HG03095 (cell line): ENCODE results near the gene FRAT2.
A peak's percentile ranks its signal among the peaks of the same experiment; 100 is the strongest.
"Not testable (repeated sequence)": the region's sequence is repeated elsewhere in the genome, so short reads cannot be mapped to it uniquely, and the experiment has no call there.

ENCODE experiments used
- ATAC-seq: cut with Tn5 transposase; IDR thresholded peaks from one replicate; pipeline ENCODE4 v1.9.1; 2021; ENCODE audit warnings: moderate library complexity; ENCODE audit not compliant: unreplicated experiment

The FRAT2 gene

DNA sequence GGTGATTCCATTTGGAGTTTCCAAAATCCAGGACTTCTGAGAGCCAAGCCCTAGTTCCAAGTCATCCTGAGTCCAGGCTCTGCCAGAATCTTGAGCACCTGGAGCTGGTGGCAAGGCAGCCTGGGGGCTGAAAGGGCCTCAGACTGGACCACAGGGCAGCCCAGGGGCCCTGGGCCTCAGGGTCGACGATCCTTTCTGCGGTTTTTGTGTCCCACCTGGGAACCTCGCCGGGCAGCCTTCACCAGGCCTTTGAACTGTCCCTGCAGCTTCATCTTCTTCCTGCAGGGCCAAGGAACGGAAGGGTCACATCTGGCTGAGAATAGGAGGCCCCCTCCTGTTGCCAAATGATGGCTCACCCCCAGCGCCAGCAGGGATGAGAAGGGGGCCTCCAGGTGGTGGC, 22.4 kb upstream of the FRAT2 start:
- no peak for ATAC-seq

DNA sequence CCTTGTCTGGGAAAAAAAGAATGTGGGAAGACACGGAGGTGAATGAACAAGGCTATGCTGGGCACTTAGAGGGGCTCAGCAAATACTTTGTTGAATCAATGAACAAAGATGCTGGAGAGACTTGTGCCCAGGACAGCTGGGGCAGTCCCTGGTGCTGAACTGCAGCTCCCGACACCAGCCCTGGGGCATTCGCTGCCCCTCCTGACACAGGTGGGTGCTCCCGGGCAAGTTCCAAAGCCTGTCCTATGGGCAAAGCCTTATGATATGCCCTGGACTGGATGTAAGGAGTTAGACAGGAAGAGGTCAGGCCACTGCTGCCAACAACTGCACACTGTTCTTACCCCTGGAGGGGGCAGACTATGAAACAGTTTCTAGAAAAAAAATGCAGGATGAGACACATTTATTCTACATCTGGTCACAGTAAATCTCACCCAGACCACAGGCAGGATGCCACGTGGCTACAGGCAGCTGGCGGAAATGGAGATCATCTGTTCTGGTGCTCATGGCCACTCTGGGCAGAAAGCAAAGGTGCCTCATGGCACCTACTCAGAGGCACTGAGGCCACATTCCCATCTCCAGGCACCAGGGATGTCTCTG, 21.9 kb upstream of the FRAT2 start:
- no peak for ATAC-seq

DNA sequence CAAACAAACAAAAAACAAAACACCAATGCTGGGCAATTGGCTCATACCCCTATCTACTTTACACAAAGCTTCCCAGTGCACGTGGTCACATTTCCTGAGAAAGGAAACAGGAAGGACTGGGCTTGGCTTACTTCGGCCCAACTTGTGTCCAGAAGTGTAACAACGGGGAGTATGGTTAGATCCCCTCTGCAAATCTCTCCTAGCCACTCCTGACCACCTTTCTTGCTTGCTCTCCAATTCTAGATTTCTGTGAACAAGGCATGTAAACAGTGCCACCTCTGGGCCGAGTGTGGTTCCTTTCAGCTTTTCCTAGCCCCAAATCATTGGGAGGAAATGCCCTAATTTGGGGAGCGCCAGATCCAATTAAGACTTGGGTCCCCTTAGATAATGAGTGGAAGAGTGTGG, 21.0 kb upstream of the FRAT2 start:
- no peak for ATAC-seq

DNA sequence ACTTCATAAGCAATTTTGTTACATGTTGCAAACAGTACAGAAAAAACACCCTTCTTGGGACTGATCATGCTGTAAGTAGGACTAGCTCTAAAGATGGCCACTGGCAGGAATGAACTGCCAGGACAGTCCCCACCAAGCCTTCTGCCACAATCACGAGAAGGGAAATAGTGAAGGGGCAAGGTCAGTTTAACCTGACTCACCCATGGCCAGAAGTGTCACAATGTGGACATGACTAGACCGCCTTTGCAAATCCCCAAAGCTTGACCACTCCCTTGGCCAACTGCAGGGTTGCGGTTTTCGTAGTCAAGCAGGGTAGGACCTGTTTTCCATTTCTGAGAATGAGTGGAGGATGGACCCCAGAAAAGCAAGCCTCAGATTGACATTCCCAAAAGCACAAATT, 19.4 kb upstream of the FRAT2 start:
- no peak for ATAC-seq

DNA sequence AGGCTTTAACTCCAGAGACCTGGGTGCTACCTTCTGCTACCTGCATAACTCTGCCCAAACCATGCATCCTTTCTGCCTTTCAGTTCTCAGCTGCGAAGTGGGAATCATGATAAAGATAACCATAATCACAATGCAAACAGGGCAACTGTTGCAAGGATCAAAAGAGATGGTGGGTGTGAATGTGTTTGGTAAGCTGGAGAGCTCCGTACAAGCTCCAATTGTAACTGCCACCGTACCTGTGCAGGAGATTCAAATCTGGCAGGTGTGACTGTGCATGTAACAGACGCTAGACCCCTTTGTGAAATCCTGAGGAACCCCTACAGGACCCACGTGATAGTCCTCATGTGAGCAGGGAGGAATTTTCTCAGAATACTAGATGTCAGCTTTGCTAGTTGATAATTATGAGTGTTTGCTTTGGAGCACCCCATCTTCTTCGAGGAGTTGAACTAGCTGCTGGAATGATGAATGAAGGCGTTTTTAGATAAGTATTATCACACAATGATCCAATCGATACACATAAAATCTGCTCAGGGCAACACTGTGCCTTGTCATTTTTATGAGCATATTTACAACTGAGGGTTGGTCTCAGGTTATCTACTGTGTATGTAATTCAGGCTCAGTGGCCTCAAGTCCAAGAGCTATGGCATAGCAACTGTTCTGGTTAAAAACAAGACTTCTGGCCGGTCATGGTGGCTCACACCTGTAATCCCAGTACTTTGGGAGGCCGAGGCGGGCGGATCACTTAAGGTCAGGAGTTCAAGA, 15.4 kb upstream of the FRAT2 start:
- ATAC-seq, result no peak

DNA sequence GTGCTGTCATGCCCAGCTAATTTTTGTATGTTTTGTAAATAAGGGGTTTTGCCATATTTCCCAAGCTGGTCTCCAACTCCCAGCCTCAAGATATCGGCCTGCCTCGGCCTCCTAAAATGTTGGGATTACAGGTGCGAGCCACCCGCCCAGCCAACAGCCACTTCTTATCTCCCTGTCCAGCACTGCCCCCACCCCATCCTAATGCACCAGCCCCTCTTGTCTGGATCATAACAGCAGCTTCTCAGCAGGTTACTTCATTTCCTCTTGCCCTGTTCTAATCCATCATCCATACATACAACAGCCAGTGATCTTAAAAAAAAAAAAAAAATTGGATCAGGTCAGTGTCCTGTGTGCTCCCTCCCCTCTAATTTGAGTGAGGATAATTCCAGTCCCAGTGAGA, 12.8 kb upstream of the FRAT2 start:
- no peak for ATAC-seq

DNA sequence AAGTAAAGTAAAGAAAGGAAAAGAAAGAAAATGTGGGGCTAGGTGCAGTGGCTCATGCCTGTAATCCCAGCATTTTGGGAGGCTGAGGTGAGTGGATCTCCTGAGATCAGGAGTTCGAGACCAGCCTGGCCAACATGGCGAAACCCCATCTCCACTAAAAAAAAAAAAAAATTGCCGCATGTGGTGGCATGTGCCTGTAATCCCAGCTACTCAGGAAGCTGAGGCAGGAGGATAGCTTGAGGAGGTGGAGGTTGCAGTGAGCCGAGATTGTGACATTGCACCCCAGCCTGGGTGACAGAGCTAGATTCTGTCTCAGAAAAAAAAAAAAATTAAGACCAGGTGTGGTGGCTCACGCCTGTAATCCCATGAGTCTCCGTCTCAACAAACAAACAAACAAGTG, 9.1 kb upstream of the FRAT2 start:
- not testable (repeated sequence) for ATAC-seq

DNA sequence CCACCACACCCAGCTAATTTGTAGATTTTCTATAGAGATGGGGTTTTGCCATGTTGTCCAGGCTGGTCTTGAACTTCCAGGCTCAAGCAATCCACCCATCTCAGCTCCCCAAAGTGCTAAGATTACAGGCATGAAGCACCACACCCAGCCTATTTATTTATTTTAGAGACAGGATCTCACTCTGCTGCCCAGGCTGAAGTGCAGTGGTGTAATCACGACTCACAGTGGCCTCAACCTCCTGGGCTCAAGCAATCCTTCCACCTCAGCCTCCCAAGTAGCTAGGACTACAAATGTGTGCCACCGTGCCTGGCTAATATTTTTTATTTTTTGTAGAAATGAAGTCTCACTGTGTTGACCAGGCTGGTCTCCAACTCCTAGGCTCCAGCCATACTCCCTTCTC, 6.9 kb upstream of the FRAT2 start:
- ATAC-seq, result no peak

DNA sequence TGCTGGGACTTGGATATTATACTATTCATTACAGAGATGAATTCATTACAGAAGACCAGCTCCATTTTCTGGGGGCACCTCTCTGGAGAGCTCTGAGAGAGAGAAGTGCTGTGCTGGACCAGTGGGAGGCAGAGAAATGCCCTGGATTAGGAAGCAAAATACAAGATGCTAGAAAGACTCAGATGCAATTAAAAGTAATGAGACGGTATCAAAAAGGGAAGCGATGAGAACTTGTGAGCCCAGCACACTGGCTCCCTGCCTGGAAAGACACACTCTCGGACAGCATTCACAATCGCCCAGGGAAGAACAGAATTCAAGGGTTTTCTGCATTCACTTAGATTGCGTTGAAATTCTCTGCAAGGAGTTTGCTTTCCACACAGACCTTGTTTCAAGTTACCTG, 3.5 kb upstream of the FRAT2 start:
- no peak for ATAC-seq

DNA sequence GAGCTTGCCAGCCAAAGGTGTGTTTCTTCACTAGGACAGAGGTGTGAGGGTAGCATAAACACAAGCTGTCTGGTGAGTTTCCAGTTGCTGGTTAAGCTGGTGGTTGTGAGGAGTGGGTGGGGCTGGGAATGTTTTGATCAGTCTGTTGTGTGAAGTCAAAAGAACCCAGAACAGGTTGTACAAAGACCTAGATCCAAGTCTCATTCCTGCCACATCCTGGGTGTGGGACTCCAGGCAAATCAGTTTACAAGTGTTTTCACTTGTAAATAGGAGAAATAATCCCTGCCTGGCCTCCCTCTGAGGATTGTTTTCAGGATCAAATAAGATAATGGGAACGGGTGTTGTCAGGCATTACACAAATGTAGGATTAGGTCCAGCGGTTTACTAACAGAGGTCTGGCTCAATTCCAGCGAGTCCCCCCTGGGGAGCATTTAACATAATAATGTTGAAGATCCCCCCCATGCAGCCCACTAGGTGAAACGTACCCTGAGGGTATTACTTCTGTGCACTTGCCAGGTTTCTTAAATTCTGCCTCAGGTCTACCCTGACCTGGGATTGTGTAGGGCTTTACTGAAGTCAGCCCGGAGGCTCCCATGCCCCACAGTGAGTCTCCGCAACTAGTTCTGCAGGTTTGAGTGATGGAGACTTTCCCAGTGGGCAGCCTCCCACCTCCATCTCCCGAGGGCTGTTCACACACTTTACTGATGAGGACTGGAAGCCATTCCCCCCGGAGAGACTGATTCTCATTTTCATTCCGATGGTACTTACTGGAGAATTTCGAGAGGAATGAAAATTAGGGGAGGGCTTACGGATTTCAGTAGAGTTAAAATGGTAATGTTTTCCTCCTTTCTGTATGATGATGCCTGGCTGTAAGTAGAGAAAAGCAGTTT, 2.7 kb upstream of the FRAT2 start:
- no peak for ATAC-seq

DNA sequence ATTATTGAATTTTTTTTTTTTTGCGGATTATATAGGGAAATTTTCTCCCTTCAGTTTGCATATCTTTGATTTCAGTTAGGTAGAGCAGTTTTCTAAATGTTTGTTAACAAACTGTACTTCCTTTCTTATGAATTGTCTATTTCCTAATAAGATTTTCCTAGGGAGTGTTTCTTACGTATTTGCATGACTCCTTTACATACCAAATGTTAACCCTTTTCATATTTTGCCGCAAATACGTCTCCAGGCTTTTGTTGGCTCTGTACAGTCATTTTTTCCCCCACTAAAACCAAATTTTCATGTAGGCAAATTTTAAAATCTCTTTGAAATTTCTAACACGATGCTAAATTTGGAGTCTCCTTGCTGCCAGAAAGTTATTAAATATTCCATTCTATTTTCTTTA, 1.9 kb upstream of the FRAT2 start:
- no peak for ATAC-seq

DNA sequence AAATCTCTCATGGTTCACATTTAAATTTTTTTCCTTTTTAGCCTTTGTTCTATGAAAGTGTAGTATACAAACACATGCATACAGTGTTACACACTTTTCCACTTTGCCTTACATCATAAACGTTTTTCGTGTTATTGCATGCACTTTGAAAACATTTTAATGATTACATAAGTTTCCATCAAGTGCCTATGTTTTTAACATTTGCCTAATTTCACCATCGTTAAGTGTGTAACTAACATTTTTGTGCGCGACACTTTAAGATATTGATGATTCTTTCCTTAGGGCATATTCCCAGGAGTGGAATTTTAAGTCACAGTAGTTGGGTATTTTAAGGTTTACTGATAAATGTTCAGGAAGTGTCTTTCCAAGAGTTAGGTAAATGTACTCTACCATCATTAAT, 1.5 kb upstream of the FRAT2 start:
- no peak for ATAC-seq

DNA sequence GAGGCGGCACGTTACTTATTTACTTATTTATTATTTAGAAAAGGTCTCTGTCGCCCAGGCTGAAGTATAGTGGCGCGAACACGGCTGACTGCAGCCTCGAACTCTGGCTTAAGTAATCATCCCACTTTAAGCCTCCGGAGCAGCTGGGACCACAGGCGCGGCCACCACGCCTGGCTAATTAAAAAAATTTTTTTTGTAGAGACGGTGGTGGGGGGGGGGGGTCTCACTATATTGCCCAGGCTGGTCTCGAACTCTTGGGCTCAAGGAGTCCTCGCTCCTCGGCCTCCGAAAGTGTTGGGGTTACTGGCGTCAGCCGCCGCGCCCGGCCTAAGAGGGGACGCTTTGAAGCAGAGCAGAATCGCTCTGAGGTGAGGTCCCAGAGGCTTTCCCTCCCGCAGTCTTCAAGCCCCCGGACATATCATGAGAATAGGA, 675 bp upstream of the FRAT2 start:
- ATAC-seq, result no peak

DNA sequence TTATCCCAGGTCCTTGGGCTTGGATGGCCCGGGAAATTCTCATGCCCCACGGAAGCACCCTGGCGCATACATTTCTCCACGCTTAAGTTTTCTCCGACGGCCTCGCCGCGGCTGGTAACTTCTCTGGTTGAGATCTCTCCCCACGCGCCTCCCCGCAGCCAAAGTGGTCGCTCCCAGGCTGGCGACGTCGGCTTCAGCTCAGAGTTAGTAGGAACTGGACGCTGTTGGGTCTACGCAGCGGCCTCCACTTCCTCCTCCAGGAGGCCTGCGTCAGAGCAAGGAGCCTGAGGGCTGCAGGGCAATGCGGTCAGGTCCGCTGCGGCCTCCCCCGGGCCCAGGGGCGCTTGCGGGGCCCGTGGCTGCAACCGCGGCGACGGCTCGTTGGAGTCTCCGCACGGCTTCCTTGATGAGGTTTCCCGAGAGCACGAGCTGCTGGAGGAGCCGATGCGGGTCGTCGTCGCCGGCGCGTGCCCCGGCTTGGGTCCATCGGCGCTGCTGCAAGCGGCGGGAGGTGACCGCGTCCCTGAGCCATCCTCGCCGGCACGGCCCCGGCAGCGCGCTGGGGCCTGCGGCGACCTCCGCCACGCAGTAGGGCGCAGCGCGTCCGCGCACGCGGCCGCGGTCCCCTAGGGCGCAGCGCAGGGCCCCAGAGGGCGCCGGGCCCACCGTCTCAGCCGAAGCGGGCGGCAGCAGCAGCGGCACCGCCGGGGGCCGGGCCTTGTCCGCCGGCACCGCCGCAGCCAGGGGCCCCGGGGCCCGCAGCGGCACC, 744 bp downstream of the FRAT2 start:
- peak; percentile 17 for ATAC-seq

DNA sequence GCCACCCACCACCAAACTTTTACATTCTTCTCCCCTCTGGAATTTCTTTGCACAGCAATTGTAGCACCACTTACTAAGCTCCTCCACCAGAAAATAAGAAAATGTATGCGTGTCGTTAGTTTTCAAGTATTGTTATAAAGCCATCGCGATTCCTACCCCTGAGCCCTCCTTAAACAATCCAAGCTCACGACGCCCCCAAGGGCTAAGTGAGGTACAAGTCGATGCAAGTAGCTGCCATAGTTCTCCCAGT, 1.3 kb downstream of the FRAT2 start:
- ATAC-seq, result no peak

DNA sequence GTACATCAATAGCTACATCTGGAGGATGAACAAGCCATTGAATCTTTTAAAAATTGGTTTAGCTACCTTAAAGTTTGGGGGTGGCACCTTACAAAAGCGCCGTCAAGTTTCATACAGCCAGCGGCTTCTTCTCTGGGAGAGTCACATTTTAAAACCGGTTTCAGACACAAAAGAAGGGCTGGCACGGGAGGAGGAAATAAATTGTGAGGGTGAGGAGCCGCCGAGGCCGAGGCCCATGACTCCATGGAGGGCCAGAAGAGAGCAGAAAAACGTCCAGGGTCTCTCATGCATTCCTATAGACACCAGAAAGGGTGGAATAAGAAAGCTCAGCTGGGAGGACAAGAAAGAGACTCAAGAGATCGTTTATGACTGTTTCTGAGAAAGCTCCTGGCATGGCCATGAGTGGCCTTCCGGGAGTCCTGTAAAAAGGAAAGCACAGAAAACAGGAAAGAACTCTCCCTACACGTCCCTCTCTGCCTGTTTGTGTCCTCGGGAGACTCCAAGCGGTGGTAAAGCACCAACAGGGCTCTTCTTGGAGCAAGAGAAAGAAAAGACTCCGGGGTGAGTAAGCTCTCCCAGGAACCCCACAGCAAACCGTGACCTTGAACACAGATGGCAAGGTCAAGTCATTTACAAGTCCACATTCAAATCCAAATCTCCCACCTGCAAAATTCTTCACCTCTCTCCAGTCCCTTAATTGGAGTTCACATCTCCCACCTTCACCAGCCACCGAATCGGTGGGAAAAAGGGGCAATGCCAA, 1.8 kb downstream of the FRAT2 start:
- no peak for ATAC-seq

DNA sequence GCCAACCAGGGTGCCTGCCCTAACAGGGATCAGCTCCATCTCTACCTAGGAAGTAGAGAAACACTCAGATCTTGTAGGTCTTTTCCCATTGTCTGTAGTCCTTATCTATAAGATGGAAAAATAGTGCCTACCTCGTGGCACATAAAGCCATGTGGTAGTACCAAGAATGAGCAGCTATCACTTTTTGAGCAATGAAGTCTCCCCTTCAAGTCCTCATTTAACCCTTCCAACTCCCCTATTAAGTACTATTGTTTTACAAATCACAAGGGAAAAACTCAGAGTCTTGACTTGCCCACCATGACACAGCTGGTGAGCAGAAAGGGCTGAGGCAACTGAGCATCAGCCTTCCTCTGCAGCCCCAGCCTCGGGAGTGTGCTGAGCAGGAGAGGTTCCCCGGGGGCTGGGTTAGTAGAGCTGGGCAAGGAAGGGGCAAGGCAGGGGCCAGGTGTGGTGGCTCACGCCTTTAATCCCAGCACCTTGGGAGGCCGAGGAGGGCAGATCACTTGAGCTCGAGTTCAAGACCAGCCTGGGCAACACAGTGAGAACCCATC, 3.3 kb downstream of the FRAT2 start:
- no peak for ATAC-seq

DNA sequence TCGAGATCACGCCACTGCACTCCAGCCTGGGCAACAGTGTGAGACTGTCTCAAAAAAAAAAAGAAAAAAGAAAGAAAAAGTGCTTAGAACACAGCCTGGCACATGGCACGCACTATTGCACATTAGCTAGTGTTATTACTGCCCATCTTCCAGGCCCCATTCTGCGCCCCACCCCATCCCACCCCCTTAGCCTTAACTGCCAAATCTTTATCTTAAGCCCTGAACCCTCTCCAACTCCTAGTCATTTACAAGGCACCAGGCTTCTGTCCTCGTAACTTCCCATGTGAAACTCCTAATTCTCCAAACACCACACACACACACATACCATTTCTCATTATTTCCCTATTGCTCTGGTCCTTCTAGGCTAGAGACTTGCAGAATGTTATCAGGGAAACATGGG, 4.8 kb downstream of the FRAT2 start:
- ATAC-seq, result no peak

DNA sequence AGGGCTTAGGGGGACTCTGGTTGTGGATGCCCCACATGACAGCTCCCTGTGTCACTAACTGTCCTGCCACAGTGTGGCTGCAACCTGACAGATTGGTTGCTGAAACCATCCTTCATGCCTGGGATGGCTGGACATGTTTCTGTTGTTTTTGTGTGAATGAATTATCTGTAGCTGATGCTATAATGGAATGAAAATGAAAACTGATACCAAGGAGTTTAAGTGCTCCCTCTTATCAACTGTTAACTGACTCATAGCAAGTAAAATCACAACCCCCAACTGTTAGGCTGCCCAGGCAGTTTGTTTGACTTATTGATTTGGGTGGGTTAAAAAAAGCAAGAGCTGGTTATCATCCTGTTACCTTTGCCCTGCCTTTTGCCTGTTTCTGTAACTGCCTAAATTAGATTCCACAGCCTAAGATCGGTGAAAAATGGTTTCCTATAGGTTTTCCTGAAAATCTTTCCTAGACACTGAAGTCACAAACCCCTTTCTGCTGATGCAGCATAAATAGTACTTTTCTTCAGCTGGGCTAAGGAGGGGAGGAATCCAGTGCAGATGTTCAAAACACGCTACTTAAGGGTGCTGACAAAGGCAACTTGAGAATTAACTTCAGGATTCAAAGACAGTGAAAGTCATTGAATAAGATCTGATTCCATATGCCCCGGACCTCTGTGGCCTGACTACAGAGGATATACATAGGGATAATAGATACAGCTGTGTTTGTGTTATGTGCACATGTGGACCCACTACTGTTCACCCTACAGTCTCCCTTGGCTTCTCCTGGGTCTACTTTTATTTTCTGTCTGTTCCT, 5.7 kb downstream of the FRAT2 start:
- no peak for ATAC-seq
